GM12874 (cell line): ENCODE data around the gene RIMBP2.

Experiments
- CTCF ChIP-seq: IDR thresholded peaks from 2 replicates; pipeline ENCODE4 v1.5.1; 2011; ENCODE audit warnings: low read depth, mild to moderate bottlenecking, control low read depth, low read length, moderate library complexity; ENCODE audit not compliant: insufficient read depth

Gene RIMBP2

GRCh38 chr12:130423136-130423535 is 293.0 kb downstream of the RIMBP2 start:
- no peak for TF ChIP-seq CTCF

GRCh38 chr12:130422676-130423075 is 293.4 kb downstream of the RIMBP2 start:
- TF ChIP-seq CTCF = no peak

- TF ChIP-seq CTCF = no peak
Measured at GRCh38 chr12:130421896-130422295, 294.2 kb downstream of the RIMBP2 start.

GRCh38 chr12:130420071-130420470 is 296.0 kb downstream of the RIMBP2 start:
- TF ChIP-seq CTCF = no peak

GRCh38 chr12:130419116-130419515 is 297.0 kb downstream of the RIMBP2 start:
- no peak for TF ChIP-seq CTCF

GRCh38 chr12:130418251-130418650 is 297.8 kb downstream of the RIMBP2 start:
- TF ChIP-seq CTCF = no peak

- TF ChIP-seq CTCF = no peak
Measured at GRCh38 chr12:130414381-130414780, 301.7 kb downstream of the RIMBP2 start.

DNA sequence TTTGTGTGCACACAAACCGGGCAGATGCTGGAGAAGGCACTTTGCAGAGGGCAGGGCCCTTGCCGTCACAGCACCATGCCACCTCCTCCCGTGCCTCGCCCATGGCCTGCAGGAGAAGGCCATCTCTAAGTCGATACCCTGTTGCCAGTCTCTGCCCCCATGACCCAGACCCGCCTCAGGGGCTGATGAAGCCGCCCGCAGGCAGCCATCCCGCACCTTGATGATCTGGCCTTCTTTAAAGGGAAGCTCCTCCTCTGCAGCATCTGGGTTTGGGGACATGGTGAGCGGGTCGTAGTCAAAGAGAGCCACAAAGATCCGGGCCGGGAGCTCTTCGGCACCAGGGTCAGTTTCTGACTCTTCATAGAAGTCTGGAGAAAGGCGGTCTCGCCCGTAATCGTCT is 302.2 kb downstream of the RIMBP2 start:
- no peak for TF ChIP-seq CTCF
